ENCODE measurements around the gene SLC26A11. TPM values are rescaled to one million over a fixed set of nuclear protein-coding genes. Genes with fewer than 3 reads are reported as not detected.

The SLC26A11 gene
- total RNA-seq, 2 experiments from 2014 or later, result 1.6 to 1.7 TPM

DNA sequence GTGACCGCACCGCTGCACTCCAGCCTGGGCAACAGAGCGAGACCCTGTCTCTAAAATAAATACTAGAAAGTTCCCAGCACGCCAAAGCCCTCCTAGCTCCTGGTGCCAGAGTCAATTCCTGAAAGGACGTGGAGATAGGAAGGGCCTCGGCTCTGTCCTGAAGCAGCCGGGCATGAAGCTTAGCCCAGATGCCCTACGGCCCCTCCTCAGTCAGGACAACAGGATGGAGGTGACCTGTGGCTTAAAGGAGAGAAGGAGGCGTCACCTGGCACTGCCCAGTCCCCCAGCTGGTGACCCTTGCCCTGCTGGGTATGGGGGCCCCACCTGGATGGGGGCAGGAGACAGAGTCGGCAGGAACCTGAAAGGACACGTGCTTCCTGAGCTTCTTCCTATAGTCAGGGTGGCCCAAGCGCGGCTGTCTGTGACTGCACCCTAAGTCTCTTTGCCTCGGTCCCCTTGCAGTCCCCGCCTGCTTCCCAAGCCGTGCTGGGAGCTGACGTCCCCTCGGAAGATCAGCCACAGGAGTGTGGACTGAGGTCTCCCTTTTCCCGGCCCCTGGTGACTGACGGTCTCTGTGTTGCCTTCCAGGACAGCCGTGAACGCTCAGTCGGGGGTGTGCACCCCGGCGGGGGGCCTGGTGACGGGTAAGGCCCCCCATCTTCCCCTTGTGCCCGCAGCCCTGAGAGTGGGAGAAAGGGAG lies 25.5 kb downstream of the SLC26A11 start:
- Mint-ChIP-seq H3K36me3 (ENCODE audit: low read depth) (no peaks in the 10 kb centered on the region), H3K27ac (no peak overlapping the region), H3K9me3 (no peaks in the 10 kb centered on the region), H3K4me3 (no peak overlapping the region), H3K4me1 (ENCODE audit: low read depth) (no peaks in the 10 kb centered on the region), H3K27me3 (no peaks in the 10 kb centered on the region)
- DNase-seq (no peak), ATAC-seq (no peak)
- ChIA-PET POLR2A (interaction anchor here (1.0 kb wide), 2 partner anchors 9 to 27 kb away, joined by 3 read pairs; no protein-coding TSS in a partner anchor), CTCF (no interaction called here)
- TF ChIP-seq, protein P1, sequence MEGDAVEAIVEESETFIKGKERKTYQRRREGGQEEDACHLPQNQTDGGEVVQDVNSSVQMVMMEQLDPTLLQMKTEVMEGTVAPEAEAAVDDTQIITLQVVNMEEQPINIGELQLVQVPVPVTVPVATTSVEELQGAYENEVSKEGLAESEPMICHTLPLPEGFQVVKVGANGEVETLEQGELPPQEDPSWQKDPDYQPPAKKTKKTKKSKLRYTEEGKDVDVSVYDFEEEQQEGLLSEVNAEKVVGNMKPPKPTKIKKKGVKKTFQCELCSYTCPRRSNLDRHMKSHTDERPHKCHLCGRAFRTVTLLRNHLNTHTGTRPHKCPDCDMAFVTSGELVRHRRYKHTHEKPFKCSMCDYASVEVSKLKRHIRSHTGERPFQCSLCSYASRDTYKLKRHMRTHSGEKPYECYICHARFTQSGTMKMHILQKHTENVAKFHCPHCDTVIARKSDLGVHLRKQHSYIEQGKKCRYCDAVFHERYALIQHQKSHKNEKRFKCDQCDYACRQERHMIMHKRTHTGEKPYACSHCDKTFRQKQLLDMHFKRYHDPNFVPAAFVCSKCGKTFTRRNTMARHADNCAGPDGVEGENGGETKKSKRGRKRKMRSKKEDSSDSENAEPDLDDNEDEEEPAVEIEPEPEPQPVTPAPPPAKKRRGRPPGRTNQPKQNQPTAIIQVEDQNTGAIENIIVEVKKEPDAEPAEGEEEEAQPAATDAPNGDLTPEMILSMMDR (IDR thresholded peaks at IDR 0.05), result no peak
- intact Hi-C loops (cut with micrococcal nuclease), result no loop called here

DNA sequence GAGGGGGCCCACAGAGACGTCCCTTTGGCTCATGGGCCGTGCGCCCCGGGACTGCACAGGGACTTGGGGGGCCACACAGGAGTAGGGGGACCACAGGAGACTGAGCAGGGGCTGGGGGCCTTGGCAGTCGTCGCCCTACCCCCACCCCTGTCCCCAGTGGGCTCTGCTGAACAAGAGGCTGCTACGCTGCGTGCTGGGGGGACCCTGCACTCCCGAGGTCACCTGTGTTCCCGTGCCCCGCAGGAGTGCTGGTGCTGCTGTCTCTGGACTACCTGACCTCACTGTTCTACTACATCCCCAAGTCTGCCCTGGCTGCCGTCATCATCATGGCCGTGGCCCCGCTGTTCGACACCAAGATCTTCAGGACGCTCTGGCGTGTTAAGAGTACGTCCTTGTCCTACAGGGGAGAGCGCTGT lies 26.0 kb downstream of the SLC26A11 start:
- intact Hi-C loops (cut with micrococcal nuclease), result no loop called here
- H3K27ac Mint-ChIP-seq, result no peak overlapping the region
- no peaks in the 10 kb centered on the region for H3K4me1 Mint-ChIP-seq (ENCODE audit: low read depth)
- ATAC-seq (no peak), DNase-seq (no peak)
- TF ChIP-seq, protein P1 (IDR thresholded peaks at IDR 0.05), result no peak
- no peak overlapping the region for H3K4me3 Mint-ChIP-seq
- H3K9me3 Mint-ChIP-seq, result no peaks in the 10 kb centered on the region
- H3K27me3 Mint-ChIP-seq, result no peaks in the 10 kb centered on the region
- ChIA-PET CTCF (no interaction called here), POLR2A (interaction anchor here (1.0 kb wide), 2 partner anchors 9 to 28 kb away, joined by 3 read pairs; no protein-coding TSS in a partner anchor)
- no peaks in the 10 kb centered on the region for H3K36me3 Mint-ChIP-seq (ENCODE audit: low read depth)

DNA sequence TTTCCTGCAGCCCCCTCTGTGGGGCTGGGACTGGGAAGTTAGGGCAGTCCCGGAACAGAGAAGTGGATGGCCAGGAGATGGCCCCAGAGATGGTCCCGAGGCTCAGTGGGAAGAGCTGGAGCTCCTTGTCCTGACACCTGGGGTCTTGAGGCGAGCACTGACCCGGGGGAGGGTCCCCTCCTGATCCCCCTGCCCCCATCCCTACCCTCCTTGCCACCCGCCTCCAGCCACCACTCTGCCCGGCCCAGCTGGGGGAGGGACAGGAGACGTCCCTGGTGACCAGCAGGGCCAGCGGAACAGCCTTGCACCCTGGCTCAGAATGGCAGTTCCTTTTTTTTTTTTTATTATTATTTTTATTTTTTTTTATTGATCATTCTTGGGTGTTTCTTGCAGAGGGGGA lies 26.5 kb downstream of the SLC26A11 start:
- peaks cover under 1% of the 10 kb centered on the region for H3K4me1 Mint-ChIP-seq (ENCODE audit: low read depth)
- H3K27me3 Mint-ChIP-seq, result no peaks in the 10 kb centered on the region
- no peaks in the 10 kb centered on the region for H3K9me3 Mint-ChIP-seq
- intact Hi-C loops (cut with micrococcal nuclease), result no loop called here
- H3K4me3 Mint-ChIP-seq, result no peak overlapping the region
- TF ChIP-seq, protein P1 (IDR thresholded peaks at IDR 0.05), result no peak
- ATAC-seq, result no peak
- H3K27ac Mint-ChIP-seq, result no peak overlapping the region
- ChIA-PET CTCF (no interaction called here), POLR2A (no interaction called here)
- no peak for DNase-seq
- H3K36me3 Mint-ChIP-seq (ENCODE audit: low read depth), result no peaks in the 10 kb centered on the region

DNA sequence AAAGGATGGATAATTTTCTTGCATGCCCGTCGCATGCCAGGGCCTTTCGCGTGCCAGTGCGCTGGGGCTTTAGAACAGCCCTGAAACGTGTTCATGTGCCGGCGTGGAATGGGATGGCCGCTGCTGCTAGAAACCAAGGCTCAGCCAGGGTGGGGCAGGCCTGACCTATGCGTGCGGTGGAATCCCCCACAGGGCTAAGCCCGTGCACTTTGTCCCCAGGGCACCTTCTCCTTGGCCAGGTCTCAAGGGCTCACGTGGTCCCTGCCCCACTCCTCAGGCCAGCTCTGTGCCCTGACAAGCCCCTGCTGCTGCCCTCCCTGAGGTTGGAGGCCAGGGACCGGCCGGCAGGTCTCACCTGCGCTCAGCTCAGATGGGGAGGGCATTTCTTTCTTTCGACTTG lies 27.3 kb downstream of the SLC26A11 start:
- no peaks in the 10 kb centered on the region for H3K9me3 Mint-ChIP-seq
- TF ChIP-seq, protein P1 (IDR thresholded peaks at IDR 0.05), result no peak
- intact Hi-C loops (cut with micrococcal nuclease), result no loop called here
- DNase-seq (no peak), ATAC-seq (no peak)
- H3K36me3 Mint-ChIP-seq (ENCODE audit: low read depth), result no peaks in the 10 kb centered on the region
- no peaks in the 10 kb centered on the region for H3K27me3 Mint-ChIP-seq
- no peak overlapping the region for H3K27ac Mint-ChIP-seq
- H3K4me3 Mint-ChIP-seq, result no peak overlapping the region
- ChIA-PET CTCF (no interaction called here), POLR2A (no interaction called here)
- peaks cover 2% of the 10 kb centered on the region for H3K4me1 Mint-ChIP-seq (ENCODE audit: low read depth)

DNA sequence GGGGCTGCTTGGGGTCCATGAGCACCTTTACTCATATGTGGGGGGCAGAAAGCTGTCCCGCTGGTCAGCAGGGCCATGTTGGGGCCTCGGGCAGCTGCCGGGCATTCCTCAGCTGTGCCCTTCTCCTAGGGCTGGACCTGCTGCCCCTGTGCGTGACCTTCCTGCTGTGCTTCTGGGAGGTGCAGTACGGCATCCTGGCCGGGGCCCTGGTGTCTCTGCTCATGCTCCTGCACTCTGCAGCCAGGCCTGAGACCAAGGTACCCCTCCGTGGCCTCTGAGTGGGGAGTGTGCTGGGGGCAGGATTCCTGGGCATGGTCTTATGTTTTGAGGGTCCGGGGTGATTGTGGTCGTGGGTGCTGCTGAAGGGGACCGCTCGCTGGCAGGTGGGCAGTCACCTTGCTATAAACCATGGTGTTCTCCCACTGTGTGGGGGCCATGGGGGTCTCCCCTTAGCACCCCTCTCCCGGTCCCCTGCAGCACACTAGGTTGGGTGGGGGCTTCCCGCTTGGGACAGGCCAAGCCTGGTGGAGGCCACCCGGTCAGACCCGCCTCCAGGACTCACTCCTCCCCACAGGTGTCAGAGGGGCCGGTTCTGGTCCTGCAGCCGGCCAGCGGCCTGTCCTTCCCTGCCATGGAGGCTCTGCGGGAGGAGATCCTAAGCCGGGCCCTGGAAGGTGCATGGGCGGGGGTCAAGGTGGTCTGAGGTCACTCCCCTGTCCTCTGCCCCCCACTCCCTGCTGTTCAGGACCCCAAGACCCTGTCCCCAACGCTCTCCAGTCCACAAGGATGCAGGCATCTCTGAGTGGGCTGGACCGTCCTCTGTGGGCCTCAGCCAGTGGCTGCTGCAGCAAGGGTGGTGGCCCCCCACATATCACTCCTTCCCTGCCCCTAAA lies 28.0 kb downstream of the SLC26A11 start:
- TF ChIP-seq, protein P1 (IDR thresholded peaks at IDR 0.05), result no peak
- intact Hi-C loops (cut with micrococcal nuclease), result no loop called here
- no peak overlapping the region for H3K27ac Mint-ChIP-seq
- no peak overlapping the region for H3K4me3 Mint-ChIP-seq
- H3K36me3 Mint-ChIP-seq (ENCODE audit: low read depth), result no peaks in the 10 kb centered on the region
- H3K9me3 Mint-ChIP-seq, result no peaks in the 10 kb centered on the region
- ChIA-PET POLR2A (no interaction called here), CTCF (no interaction called here)
- ATAC-seq, result no peak
- no peaks in the 10 kb centered on the region for H3K27me3 Mint-ChIP-seq
- no peak for DNase-seq
- peaks cover 9% of the 10 kb centered on the region for H3K4me1 Mint-ChIP-seq (ENCODE audit: low read depth)
